GM23248 (cell line): ENCODE measurements around the gene TTBK2.

Source experiments
- EZH2 ChIP-seq: fragments of 200-600 bp; sonication (generic); IDR thresholded peaks from 2 replicates; pipeline ENCODE4 v1.6.1; 2018; ENCODE audit warnings: antibody characterized with exemption, mild to moderate bottlenecking; ENCODE audit not compliant: insufficient read depth, poor library complexity, severe bottlenecking
- EZH2phosphoT487 ChIP-seq: fragments of 200-600 bp; sonication (generic); IDR thresholded peaks from 2 replicates; pipeline ENCODE4 v1.6.1; 2018; ENCODE audit warnings: antibody characterized with exemption, moderate library complexity, mild to moderate bottlenecking, low read depth; ENCODE audit not compliant: insufficient read depth

GRCh38 chr15:42804739-42805138 is 115.8 kb downstream of the TTBK2 start:
- TF ChIP-seq EZH2 (no peak), EZH2phosphoT487 (no peak)
